ENCODE results near the gene RASA1. TPM values are rescaled to one million over a fixed set of nuclear protein-coding genes. Genes with fewer than 3 reads are reported as not detected.
"Not testable (repeated sequence)": the region's sequence is repeated elsewhere in the genome, so short reads cannot be mapped to it uniquely, and the experiment has no call there.

RASA1 gene
- total and polyA plus RNA-seq, 4 donors: 9.3 to 33.6 (median 23.7) TPM

DNA sequence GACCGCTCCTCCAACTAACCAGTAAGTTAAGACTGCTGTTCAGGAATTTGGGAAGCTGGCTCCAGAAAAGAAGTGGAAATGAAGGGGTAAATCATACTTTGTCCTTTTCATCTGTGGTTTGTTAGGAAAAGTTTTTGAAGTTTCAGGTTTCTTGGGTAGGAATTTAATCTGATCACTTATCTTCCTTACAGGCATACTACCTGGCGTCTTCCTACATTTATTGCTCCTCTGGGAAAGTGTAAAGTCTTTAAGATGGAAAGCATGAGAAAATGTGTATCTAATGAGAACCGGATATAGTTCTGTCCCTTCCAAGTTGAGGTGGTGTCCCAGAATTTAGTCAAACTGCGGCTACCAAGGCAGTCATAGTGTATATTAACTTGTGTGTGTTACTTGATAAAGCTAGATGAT is 1.3 kb downstream of the RASA1 start:
- no peaks in the 10 kb centered on the region for H3K9me3 ChIP-seq (ENCODE audit: control insufficient read depth, low read length)
- H3K27me3 ChIP-seq (ENCODE audit: control insufficient read depth in 1 of 2, insufficient read depth in 2 of 2, low read length in 1 of 2): no peaks in the 10 kb centered on the region
- no peaks in the 10 kb centered on the region for H3K4me1 ChIP-seq (ENCODE audit: control insufficient read depth in 1 of 2, insufficient read depth in 2 of 2, low read length in 2 of 2)
- peak overlapping the region; percentile 81 to 82 for H3K4me3 ChIP-seq (ENCODE audit: low read length in 2 of 2)
- intact Hi-C loops (cut with DNase I): loop anchor here in 1 of 2 donors (1.0 to 10.0 kb wide), 4 partner anchors 126 to 197 kb away; partner anchors contain the start of gene CCNH
- DNase-seq: no peak
- WGBS, 2 donors: 0 to 1% methylated on average over 4 of the region's 4 CpGs
- H3K27ac ChIP-seq (ENCODE audit: low read depth in 1 of 2, low read length in 2 of 2): no peak overlapping the region
- no peaks in the 10 kb centered on the region for H3K36me3 ChIP-seq (ENCODE audit: control insufficient read depth in 1 of 2, insufficient read depth in 2 of 2, low read length in 1 of 2)
- ATAC-seq (ENCODE audit: low FRiP score): no peak

DNA sequence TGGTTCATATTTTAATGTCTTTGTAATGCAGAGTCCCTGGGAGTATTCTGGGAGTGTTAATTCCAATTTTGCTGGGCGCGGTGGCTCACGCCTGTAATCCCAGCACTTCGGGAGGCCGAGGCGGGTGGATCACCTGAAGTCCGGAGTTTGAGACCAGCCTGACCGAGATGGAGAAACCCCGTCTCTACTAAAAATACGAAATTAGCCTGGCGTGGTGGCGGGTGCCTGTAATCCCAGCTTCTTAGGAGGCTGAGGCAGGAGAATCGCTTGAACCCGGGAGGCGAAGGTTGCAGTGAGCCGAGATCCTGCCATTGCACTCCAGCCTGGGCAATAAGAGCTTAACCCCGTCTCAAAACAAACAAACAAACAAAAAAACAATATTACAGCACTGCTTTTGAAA is 3.2 kb downstream of the RASA1 start:
- H3K4me1 ChIP-seq (ENCODE audit: control insufficient read depth in 1 of 2, insufficient read depth in 2 of 2, low read length in 2 of 2); intact Hi-C loops (cut with DNase I); H3K27me3 ChIP-seq (ENCODE audit: control insufficient read depth in 1 of 2, insufficient read depth in 2 of 2, low read length in 1 of 2): not testable (repeated sequence)

DNA sequence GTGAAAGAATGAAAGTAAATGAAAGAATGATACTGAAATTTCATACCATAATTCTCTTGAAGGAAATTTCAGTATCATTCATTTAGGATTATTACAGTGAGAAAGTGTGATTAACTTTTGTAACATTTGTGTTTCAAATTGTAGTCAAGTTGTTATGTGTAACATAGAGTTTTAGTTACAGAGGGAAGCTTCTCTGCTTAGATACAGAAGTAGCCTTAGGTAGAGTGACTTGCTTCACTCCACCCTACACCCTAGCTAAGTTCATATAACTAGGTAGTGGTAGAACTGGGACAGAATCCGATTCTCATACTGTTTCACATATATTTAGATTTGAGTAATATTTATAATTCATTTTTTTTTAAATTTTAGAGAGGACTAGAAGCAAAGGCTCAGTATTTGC is 9.0 kb downstream of the RASA1 start:
- Histone ChIP-seq H3K4me1 (ENCODE audit: control insufficient read depth in 1 of 2, insufficient read depth in 2 of 2, low read length in 2 of 2) (no peaks in the 10 kb centered on the region), H3K36me3 (ENCODE audit: control insufficient read depth in 1 of 2, insufficient read depth in 2 of 2, low read length in 1 of 2) (no peaks in the 10 kb centered on the region), H3K27ac (ENCODE audit: low read depth in 1 of 2, low read length in 2 of 2) (no peak overlapping the region), H3K4me3 (ENCODE audit: low read length in 2 of 2) (no peak overlapping the region), H3K27me3 (ENCODE audit: control insufficient read depth in 1 of 2, insufficient read depth in 2 of 2, low read length in 1 of 2) (no peaks in the 10 kb centered on the region), H3K9me3 (ENCODE audit: control insufficient read depth, low read length) (no peaks in the 10 kb centered on the region)
- WGBS, 2 donors: 82 to 83% methylated on average over 1 of the region's 1 CpG
- DNase-seq: no peak
- intact Hi-C loops (cut with DNase I): no loop called here
- no peak for ATAC-seq (ENCODE audit: low FRiP score)

More for the DNA sequence above, 3.2 kb downstream of the RASA1 start:
- 97 to 99% methylated on average over 17 of the region's 17 CpGs for WGBS, 2 donors
- DNase-seq; H3K36me3 ChIP-seq (ENCODE audit: control insufficient read depth in 1 of 2, insufficient read depth in 2 of 2, low read length in 1 of 2); H3K9me3 ChIP-seq (ENCODE audit: control insufficient read depth, low read length); H3K4me3 ChIP-seq (ENCODE audit: low read length in 2 of 2); H3K27ac ChIP-seq (ENCODE audit: low read depth in 1 of 2, low read length in 2 of 2); ATAC-seq (ENCODE audit: low FRiP score): not testable (repeated sequence)

DNA sequence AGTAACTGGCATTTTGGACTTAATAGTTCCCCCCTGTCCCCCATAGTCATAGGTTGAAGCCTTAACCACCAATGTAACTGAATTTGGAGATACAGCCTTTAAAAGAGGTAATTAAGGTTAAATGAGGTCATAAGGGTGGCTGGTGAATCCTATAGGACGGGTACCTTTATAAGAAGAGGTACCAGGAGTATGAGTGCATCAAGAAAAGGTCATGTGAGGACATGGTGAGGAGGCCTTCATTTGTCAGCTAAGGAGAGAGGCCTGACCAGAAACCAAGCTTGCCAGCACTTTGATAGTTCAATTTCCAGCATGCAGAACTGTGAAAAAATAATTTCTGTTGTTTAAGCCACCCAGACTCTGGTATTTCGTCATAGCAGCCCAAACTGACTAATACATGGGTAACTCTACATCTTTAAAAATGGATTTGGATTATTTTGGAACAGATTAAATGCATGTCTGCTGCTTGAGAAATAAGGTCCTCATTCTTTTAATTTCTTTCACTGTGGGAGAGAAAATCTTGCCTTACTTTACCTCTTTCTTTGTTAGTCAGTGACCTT is 9.7 kb downstream of the RASA1 start:
- no peaks in the 10 kb centered on the region for H3K27me3 ChIP-seq (ENCODE audit: control insufficient read depth in 1 of 2, insufficient read depth in 2 of 2, low read length in 1 of 2)
- DNase-seq (no peak), ATAC-seq (ENCODE audit: low FRiP score) (no peak)
- 89 to 90% methylated on average over 2 of the region's 2 CpGs for WGBS, 2 donors
- H3K27ac ChIP-seq (ENCODE audit: low read depth in 1 of 2, low read length in 2 of 2): no peak overlapping the region
- intact Hi-C loops (cut with DNase I): no loop called here
- no peaks in the 10 kb centered on the region for H3K4me1 ChIP-seq (ENCODE audit: control insufficient read depth in 1 of 2, insufficient read depth in 2 of 2, low read length in 2 of 2)
- H3K4me3 ChIP-seq (ENCODE audit: low read length in 2 of 2): no peak overlapping the region
- H3K36me3 ChIP-seq (ENCODE audit: control insufficient read depth in 1 of 2, insufficient read depth in 2 of 2, low read length in 1 of 2): no peaks in the 10 kb centered on the region
- H3K9me3 ChIP-seq (ENCODE audit: control insufficient read depth, low read length): no peaks in the 10 kb centered on the region

DNA sequence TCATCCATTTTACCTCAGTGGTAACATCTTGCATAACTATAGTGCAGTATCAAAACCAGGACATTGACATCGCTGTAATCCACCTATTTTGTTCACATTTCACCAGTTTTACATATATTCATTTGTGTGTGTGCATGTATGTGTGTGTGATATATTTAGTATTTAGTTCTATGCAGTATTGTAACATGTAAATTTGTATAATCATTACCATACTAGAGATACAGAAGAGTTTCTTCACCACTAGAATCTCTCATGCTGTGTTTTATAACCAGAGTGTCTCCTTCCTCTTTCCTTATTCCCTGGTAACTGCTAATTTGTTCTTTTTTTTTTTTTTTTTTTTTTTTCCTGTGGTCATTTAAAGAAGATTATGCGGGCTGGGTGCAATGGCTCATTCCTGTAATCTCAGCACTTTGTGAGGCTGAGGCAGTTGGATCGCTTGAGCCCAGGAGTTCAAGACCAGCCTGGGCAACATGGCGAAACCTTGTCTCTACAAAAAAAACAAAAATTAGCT is 11.0 kb downstream of the RASA1 start:
- Histone ChIP-seq H3K4me1 (ENCODE audit: control insufficient read depth in 1 of 2, insufficient read depth in 2 of 2, low read length in 2 of 2) (no peaks in the 10 kb centered on the region), H3K36me3 (ENCODE audit: control insufficient read depth in 1 of 2, insufficient read depth in 2 of 2, low read length in 1 of 2) (no peaks in the 10 kb centered on the region), H3K27me3 (ENCODE audit: control insufficient read depth in 1 of 2, insufficient read depth in 2 of 2, low read length in 1 of 2) (no peaks in the 10 kb centered on the region), H3K27ac (ENCODE audit: low read depth in 1 of 2, low read length in 2 of 2) (no peak overlapping the region), H3K9me3 (ENCODE audit: control insufficient read depth, low read length) (no peaks in the 10 kb centered on the region), H3K4me3 (ENCODE audit: low read length in 2 of 2) (no peak overlapping the region)
- intact Hi-C loops (cut with DNase I): no loop called here
- DNase-seq (no peak), ATAC-seq (ENCODE audit: low FRiP score) (no peak)
- WGBS, 2 donors: 94 to 97% methylated on average over 4 of the region's 4 CpGs

DNA sequence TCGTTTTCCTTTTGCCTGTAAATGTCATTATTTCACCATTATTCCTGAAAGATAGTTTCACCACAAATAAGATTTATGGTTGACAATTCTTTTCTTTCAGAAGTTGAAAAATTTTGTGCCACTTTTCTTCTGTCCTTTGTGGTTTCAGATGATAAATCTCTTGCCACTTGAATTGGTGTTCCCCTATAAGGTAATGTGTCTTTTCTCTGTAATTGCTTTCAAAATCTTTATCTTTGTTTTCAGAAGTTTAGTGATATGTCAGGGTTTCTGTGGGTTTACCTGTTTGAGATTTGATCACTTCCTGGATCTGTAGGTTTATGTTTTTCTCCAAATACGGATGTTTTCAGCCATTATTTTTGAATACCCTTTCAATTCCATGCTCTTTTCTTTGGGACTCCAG is 14.6 kb downstream of the RASA1 start:
- ATAC-seq (ENCODE audit: low FRiP score) (no peak), DNase-seq (no peak)
- no peaks in the 10 kb centered on the region for H3K9me3 ChIP-seq (ENCODE audit: control insufficient read depth, low read length)
- no peaks in the 10 kb centered on the region for H3K27me3 ChIP-seq (ENCODE audit: control insufficient read depth in 1 of 2, insufficient read depth in 2 of 2, low read length in 1 of 2)
- H3K4me1 ChIP-seq (ENCODE audit: control insufficient read depth in 1 of 2, insufficient read depth in 2 of 2, low read length in 2 of 2): no peaks in the 10 kb centered on the region
- H3K36me3 ChIP-seq (ENCODE audit: control insufficient read depth in 1 of 2, insufficient read depth in 2 of 2, low read length in 1 of 2): no peaks in the 10 kb centered on the region
- WGBS, 2 donors: 64 to 82% methylated on average over 2 of the region's 2 CpGs
- H3K27ac ChIP-seq (ENCODE audit: low read depth in 1 of 2, low read length in 2 of 2): no peak overlapping the region
- H3K4me3 ChIP-seq (ENCODE audit: low read length in 2 of 2): no peak overlapping the region
- intact Hi-C loops (cut with DNase I): no loop called here

DNA sequence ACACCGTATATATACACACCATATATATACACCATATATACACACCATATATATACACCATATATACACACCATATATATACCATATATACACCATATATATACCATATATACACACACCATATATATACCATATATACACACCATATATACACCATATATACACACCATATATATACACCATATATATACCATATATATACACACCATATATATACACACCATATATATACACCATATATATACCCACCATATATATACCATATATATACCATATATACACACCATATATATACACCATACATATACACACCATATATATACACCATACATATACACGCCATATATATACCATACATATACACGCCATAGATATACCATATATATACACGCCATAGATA is 19.6 kb downstream of the RASA1 start:
- H3K36me3 ChIP-seq (ENCODE audit: control insufficient read depth in 1 of 2, insufficient read depth in 2 of 2, low read length in 1 of 2); H3K4me3 ChIP-seq (ENCODE audit: low read length in 2 of 2); intact Hi-C loops (cut with DNase I); H3K9me3 ChIP-seq (ENCODE audit: control insufficient read depth, low read length); DNase-seq; ATAC-seq (ENCODE audit: low FRiP score); H3K27me3 ChIP-seq (ENCODE audit: control insufficient read depth in 1 of 2, insufficient read depth in 2 of 2, low read length in 1 of 2); H3K4me1 ChIP-seq (ENCODE audit: control insufficient read depth in 1 of 2, insufficient read depth in 2 of 2, low read length in 2 of 2); H3K27ac ChIP-seq (ENCODE audit: low read depth in 1 of 2, low read length in 2 of 2): not testable (repeated sequence)
- WGBS, 2 donors: 95 to 97% methylated on average over 4 of the region's 4 CpGs

DNA sequence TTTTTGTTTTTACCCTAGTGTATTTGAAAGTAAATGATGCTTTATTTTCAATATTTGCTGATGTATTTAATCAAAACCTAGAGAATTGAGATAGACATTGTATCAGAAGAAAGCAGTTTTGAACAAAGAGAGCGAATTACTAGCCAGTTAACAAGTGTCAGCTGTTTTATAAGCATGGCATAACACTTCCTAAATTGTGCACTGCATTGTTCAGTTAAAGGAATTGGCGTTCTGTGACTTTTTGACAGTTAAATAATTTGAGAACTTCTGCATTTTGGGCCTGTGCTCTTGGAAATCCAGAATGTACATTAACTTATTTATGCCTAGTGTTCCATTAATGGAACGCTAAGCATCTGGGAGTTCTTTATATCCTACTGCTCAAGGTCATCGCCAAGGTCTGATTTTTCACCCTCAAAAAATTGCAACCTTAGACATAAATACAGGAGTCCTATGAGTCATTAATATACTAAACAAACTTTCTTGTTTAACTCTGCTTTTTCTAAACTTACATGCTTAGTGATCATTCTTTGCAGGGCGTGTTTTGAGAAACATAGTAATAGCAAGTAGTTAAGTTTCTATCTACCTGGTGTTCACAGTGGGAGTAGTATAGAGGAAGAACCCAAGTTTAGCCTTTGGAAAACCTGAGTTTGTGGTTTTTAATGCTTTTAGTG is 31.1 kb downstream of the RASA1 start:
- DNase-seq (no peak), ATAC-seq (ENCODE audit: low FRiP score) (no peak)
- intact Hi-C loops (cut with DNase I): no loop called here
- Histone ChIP-seq H3K36me3 (ENCODE audit: control insufficient read depth in 1 of 2, insufficient read depth in 2 of 2, low read length in 1 of 2) (peaks cover 0 to 3% of the 10 kb centered on the region in 2 donors), H3K4me3 (ENCODE audit: low read length in 2 of 2) (no peak overlapping the region), H3K27me3 (ENCODE audit: control insufficient read depth in 1 of 2, insufficient read depth in 2 of 2, low read length in 1 of 2) (no peaks in the 10 kb centered on the region), H3K9me3 (ENCODE audit: control insufficient read depth, low read length) (no peaks in the 10 kb centered on the region), H3K4me1 (ENCODE audit: control insufficient read depth in 1 of 2, insufficient read depth in 2 of 2, low read length in 2 of 2) (peaks cover 0 to 2% of the 10 kb centered on the region in 2 donors), H3K27ac (ENCODE audit: low read depth in 1 of 2, low read length in 2 of 2) (no peak overlapping the region)
- 88 to 91% methylated on average over 5 of the region's 5 CpGs for WGBS, 2 donors

DNA sequence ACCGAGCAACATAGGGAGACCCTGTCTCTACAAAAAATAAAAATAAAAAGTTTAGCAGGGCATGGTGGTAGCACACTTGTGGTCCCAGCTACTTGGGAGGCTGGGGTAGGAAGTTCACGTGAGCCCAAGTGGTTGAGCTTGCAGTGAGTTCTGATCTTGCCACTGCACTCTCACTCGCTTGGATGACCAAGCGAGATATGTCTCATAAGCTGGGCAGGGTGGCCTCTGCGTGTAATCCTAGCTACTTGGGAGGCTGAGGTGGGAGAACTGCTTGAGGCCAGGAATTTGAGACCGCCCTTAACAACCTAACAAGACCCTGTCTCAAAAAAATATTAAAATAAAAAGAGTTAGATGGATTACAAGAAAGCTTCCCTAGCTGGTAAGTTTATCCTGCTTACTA is 32.5 kb downstream of the RASA1 start:
- peaks cover 0 to 2% of the 10 kb centered on the region in 2 donors for H3K4me1 ChIP-seq (ENCODE audit: control insufficient read depth in 1 of 2, insufficient read depth in 2 of 2, low read length in 2 of 2)
- H3K4me3 ChIP-seq (ENCODE audit: low read length in 2 of 2): no peak overlapping the region
- H3K9me3 ChIP-seq (ENCODE audit: control insufficient read depth, low read length): no peaks in the 10 kb centered on the region
- H3K27ac ChIP-seq (ENCODE audit: low read depth in 1 of 2, low read length in 2 of 2): no peak overlapping the region
- H3K36me3 ChIP-seq (ENCODE audit: control insufficient read depth in 1 of 2, insufficient read depth in 2 of 2, low read length in 1 of 2): peaks cover 0 to 3% of the 10 kb centered on the region in 2 donors
- intact Hi-C loops (cut with DNase I): no loop called here
- ATAC-seq (ENCODE audit: low FRiP score) (no peak), DNase-seq (no peak)
- 91 to 96% methylated on average over 6 of the region's 6 CpGs for WGBS, 2 donors
- no peaks in the 10 kb centered on the region for H3K27me3 ChIP-seq (ENCODE audit: control insufficient read depth in 1 of 2, insufficient read depth in 2 of 2, low read length in 1 of 2)
